ENCODE data around the gene S100A2. TPM values are rescaled to one million over a fixed set of nuclear protein-coding genes. Genes with fewer than 3 reads are reported as not detected.

The S100A2 gene
- total and polyA plus RNA-seq, 2 donors from 2014 or later, result 152 to 416 TPM

- Histone ChIP-seq H3K4me3 (ENCODE audit: low read length in 3 of 3) (no peak overlapping the region), H3K36me3 (ENCODE audit: control insufficient read depth in 2 of 3, insufficient read depth in 3 of 3, low read length in 3 of 3) (no peaks in the 10 kb centered on the region), H3K27me3 (ENCODE audit: control insufficient read depth, insufficient read depth, low read length) (no peaks in the 10 kb centered on the region), H3K9me3 (ENCODE audit: control insufficient read depth in 2 of 3, insufficient read depth in 1 of 3, low read length in 3 of 3) (no peaks in the 10 kb centered on the region), H3K4me1 (ENCODE audit: control insufficient read depth in 2 of 3, insufficient read depth in 2 of 3, low read depth in 1 of 3, low read length in 3 of 3) (peaks cover 0 to 30% (median 9%) of the 10 kb centered on the region in 3 donors), H3K27ac (ENCODE audit: low read depth in 2 of 2, low read length in 2 of 2) (peak overlapping the region; percentile 71 to 83), H3K9ac (ENCODE audit: low read length in 3 of 3) (peak overlapping the region in 1 of 3 donors; percentile 14)
- DNase-seq (peak in 2 of 5 donors; percentile 43 to 53), FAIRE-seq (no peak)
- TF ChIP-seq CTCF (IDR thresholded peaks at IDR 0.05; ENCODE audit: borderline replicate concordance, extremely low read depth, insufficient read depth), result no peak
- intact Hi-C loops (cut with DNase I), result no loop called here
These were observed 11.7 kb downstream of the S100A2 start for GRCh38 chr1:153553830-153554541.

DNA sequence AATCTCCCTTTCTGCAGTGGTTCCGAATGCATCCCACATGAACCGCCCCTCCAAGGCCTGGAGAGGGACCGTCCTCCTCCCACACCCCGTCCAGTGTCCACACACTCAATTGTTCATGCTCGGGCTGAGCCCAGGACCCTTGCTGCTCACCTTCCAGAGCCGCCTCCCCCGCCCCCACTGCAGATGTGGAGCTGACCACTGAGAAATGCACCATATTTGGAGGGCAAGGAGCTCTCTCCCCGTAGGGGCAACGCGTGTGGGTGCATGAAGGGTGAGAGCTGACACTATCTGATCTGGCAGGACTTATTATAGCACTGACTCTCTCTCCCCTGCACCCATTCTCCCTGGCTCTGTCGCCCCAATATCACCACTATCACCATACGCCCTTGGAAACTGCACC is 12.5 kb downstream of the S100A2 start:
- FAIRE-seq (no peak), DNase-seq (peak in 2 of 5 donors; percentile 26 to 48)
- H3K9ac ChIP-seq (ENCODE audit: low read length in 3 of 3), result peak overlapping the region in 1 of 3 donors; percentile 14
- no peaks in the 10 kb centered on the region for H3K27me3 ChIP-seq (ENCODE audit: control insufficient read depth, insufficient read depth, low read length)
- peaks cover 0 to 34% (median 9%) of the 10 kb centered on the region in 3 donors for H3K4me1 ChIP-seq (ENCODE audit: control insufficient read depth in 2 of 3, insufficient read depth in 2 of 3, low read depth in 1 of 3, low read length in 3 of 3)
- peak overlapping the region; percentile 71 to 83 for H3K27ac ChIP-seq (ENCODE audit: low read depth in 2 of 2, low read length in 2 of 2)
- no peaks in the 10 kb centered on the region for H3K9me3 ChIP-seq (ENCODE audit: control insufficient read depth in 2 of 3, insufficient read depth in 1 of 3, low read length in 3 of 3)
- no peak for TF ChIP-seq CTCF (IDR thresholded peaks at IDR 0.05; ENCODE audit: borderline replicate concordance, extremely low read depth, insufficient read depth)
- intact Hi-C loops (cut with DNase I), result no loop called here
- H3K36me3 ChIP-seq (ENCODE audit: control insufficient read depth in 2 of 3, insufficient read depth in 3 of 3, low read length in 3 of 3), result no peaks in the 10 kb centered on the region
- no peak overlapping the region for H3K4me3 ChIP-seq (ENCODE audit: low read length in 3 of 3)

GRCh38 chr1:153552335-153552734 is 13.3 kb downstream of the S100A2 start:
- intact Hi-C loops (cut with DNase I), result no loop called here
- TF ChIP-seq CTCF (IDR thresholded peaks at IDR 0.05; ENCODE audit: borderline replicate concordance, extremely low read depth, insufficient read depth), result no peak
- Histone ChIP-seq H3K4me1 (ENCODE audit: control insufficient read depth in 2 of 3, insufficient read depth in 2 of 3, low read depth in 1 of 3, low read length in 3 of 3) (peaks cover 0 to 38% (median 9%) of the 10 kb centered on the region in 3 donors), H3K27ac (ENCODE audit: low read depth in 2 of 2, low read length in 2 of 2) (no peak overlapping the region), H3K4me3 (ENCODE audit: low read length in 3 of 3) (no peak overlapping the region), H3K9me3 (ENCODE audit: control insufficient read depth in 2 of 3, insufficient read depth in 1 of 3, low read length in 3 of 3) (no peaks in the 10 kb centered on the region), H3K9ac (ENCODE audit: low read length in 3 of 3) (no peak overlapping the region), H3K36me3 (ENCODE audit: control insufficient read depth in 2 of 3, insufficient read depth in 3 of 3, low read length in 3 of 3) (no peaks in the 10 kb centered on the region), H3K27me3 (ENCODE audit: control insufficient read depth, insufficient read depth, low read length) (no peaks in the 10 kb centered on the region)
- peak in 2 of 5 donors; percentile 27 to 59 for DNase-seq
- FAIRE-seq, result no peak
